ENCODE data around the gene LDAH.

Gene LDAH

GRCh38 chr2:20635113-20635510 lies 187.8 kb downstream of the LDAH start:
- DNase-seq (ENCODE audit: low read depth) = no peak
- H3K4me3 ChIP-seq (ENCODE audit: low read length) = no peak overlapping the region
- TF ChIP-seq CTCF (conservative IDR thresholded peaks at IDR 0.05; ENCODE audit: low read depth, low read length) = no peak

DNA sequence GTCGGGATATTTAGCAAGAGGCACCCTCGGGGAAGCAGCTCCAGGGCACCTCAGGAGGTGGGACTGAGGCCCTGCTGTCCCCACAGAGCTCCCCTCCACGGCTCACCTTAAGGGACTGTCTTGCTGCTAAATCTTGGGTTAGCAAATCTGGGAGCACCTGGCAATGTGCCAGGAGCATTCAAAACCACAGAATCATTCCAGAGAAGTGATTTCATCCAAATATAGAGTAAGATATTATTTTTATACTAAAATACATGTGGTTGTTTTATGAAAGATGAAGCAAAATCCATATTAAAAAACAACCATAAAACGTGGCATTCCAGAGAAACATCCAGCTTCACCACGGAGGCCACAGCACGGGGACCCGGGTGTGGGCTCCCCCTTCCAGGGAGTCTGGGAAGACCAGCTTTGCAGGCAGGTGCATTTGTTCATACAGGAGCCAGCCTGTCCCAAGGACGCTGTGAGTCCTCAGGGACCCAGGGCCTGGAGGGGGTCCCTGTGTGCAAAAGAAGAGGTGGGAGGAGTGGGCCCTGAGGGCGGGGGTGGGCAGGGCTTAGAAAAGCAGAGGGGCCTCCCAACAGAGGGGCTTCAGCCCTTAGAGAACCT lies 188.3 kb downstream of the LDAH start:
- no peak overlapping the region for H3K4me3 ChIP-seq (ENCODE audit: low read length)
- TF ChIP-seq CTCF (conservative IDR thresholded peaks at IDR 0.05; ENCODE audit: low read depth, low read length) = peak; percentile 27
- no peak for DNase-seq (ENCODE audit: low read depth)
